Measurements from ENCODE around the gene CABLES1.
"Not testable (repeated sequence)": the region's sequence is repeated elsewhere in the genome, so short reads cannot be mapped to it uniquely, and the experiment has no call there.

Gene CABLES1

GRCh38 chr18:23247896-23248295, 112.6 kb downstream of the CABLES1 start:
- no peak for DNase-seq

- no peak for DNase-seq
Measured at GRCh38 chr18:23248826-23249225, 113.5 kb downstream of the CABLES1 start.

GRCh38 chr18:23249348-23249747, 114.1 kb downstream of the CABLES1 start:
- no peak for DNase-seq

- DNase-seq, result no peak
Measured at GRCh38 chr18:23250893-23251656, 115.8 kb downstream of the CABLES1 start.

- DNase-seq, result no peak
Measured at GRCh38 chr18:23253630-23254029, 118.3 kb downstream of the CABLES1 start.

- DNase-seq, result no peak
Measured at GRCh38 chr18:23257137-23257536, 121.9 kb downstream of the CABLES1 start.

- DNase-seq, result no peak
Measured at GRCh38 chr18:23257686-23258565, 122.6 kb downstream of the CABLES1 start.

GRCh38 chr18:23258566-23259469, 123.5 kb downstream of the CABLES1 start:
- DNase-seq, result no peak

GRCh38 chr18:23259701-23260681, 124.7 kb downstream of the CABLES1 start:
- DNase-seq, result no peak

- DNase-seq, result no peak
Measured at GRCh38 chr18:23260926-23261590, 125.8 kb downstream of the CABLES1 start.

- DNase-seq, result no peak
Measured at GRCh38 chr18:23263551-23264235, 128.4 kb downstream of the CABLES1 start.

- no peak for DNase-seq
Measured at GRCh38 chr18:23265682-23266399, 130.6 kb downstream of the CABLES1 start.

GRCh38 chr18:23266717-23267446, 131.6 kb downstream of the CABLES1 start:
- DNase-seq, result no peak

- DNase-seq, result no peak
Measured at GRCh38 chr18:23267447-23267776, 132.1 kb downstream of the CABLES1 start.

GRCh38 chr18:23268641-23269040, 133.4 kb downstream of the CABLES1 start:
- DNase-seq, result no peak

GRCh38 chr18:23269068-23269467, 133.8 kb downstream of the CABLES1 start:
- not testable (repeated sequence) for DNase-seq

GRCh38 chr18:23269928-23270327, 134.6 kb downstream of the CABLES1 start:
- no peak for DNase-seq

- DNase-seq, result no peak
Measured at GRCh38 chr18:23270986-23271680, 135.8 kb downstream of the CABLES1 start.
